DND-41 (cell line): ENCODE data around the gene MYO5A.

Experiments used
- EZH2 ChIP-seq: IDR thresholded peaks from 3 replicates; pipeline ENCODE4 v1.6.1; 2012; ENCODE audit warnings: borderline replicate concordance, low read depth, mild to moderate bottlenecking, moderate library complexity, low read length, inconsistent platforms; ENCODE audit not compliant: severe bottlenecking
- TF ChIP-seq, protein P1 (sequence below): IDR thresholded peaks from 2 replicates; pipeline ENCODE4 v1.5.1; 2012; ENCODE audit warnings: borderline replicate concordance, low read length, moderate library complexity, mild to moderate bottlenecking; ENCODE audit not compliant: poor library complexity, severe bottlenecking; ENCODE audit errors: extremely low read depth

DNA sequence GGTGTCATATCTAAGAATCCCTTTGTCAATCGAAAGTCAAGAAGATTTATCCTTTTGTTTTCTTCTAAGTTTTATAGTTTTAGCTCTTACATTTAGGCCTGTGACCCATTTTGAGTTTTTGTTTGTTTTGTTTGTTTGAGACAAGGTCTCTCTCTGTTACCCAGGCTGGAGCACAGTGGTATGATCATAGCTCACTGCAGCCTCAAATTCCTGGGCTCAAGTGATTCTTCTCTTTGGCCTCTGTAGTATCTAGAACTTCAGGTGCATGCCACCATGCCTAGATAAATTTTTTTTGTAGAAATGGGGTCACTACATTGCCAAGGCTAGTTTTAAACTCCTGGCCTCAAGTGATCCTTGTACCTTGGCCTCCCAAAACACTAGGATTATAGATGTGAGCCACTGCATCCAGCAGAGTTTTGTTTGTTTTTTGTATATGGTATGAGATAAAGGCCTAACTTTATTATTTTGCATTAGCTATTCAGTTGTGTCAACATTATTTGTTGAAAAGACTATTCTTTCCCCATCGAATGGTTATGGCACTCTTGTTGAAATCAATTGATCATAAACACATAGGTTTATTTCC, 227.3 kb downstream of the MYO5A start:
- TF ChIP-seq, protein P1, sequence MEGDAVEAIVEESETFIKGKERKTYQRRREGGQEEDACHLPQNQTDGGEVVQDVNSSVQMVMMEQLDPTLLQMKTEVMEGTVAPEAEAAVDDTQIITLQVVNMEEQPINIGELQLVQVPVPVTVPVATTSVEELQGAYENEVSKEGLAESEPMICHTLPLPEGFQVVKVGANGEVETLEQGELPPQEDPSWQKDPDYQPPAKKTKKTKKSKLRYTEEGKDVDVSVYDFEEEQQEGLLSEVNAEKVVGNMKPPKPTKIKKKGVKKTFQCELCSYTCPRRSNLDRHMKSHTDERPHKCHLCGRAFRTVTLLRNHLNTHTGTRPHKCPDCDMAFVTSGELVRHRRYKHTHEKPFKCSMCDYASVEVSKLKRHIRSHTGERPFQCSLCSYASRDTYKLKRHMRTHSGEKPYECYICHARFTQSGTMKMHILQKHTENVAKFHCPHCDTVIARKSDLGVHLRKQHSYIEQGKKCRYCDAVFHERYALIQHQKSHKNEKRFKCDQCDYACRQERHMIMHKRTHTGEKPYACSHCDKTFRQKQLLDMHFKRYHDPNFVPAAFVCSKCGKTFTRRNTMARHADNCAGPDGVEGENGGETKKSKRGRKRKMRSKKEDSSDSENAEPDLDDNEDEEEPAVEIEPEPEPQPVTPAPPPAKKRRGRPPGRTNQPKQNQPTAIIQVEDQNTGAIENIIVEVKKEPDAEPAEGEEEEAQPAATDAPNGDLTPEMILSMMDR = no peak
- TF ChIP-seq EZH2 = no peak
